Cardiac fibroblast (primary cell): ENCODE data around the gene HBEGF.
A peak's percentile ranks its signal among the peaks of the same experiment; 100 is the strongest.

Source experiments
- DNase-seq, 2 donors: peaks; one replicate each; pipeline versions ENCODE4 v3.0.0 to v3.0.0-alpha.2; 2010; ENCODE audit warnings: low read depth in 2 of 2
- H3K4me3 ChIP-seq, 2 donors: replicated peaks in 1 of 2; 1 replicate in 1 of 2; 2 replicates in 1 of 2; pipeline ENCODE4 v1.5.1; 2011; ENCODE audit warnings: low read depth in 2 of 2, low read length in 2 of 2, mild to moderate bottlenecking in 2 of 2, moderate library complexity in 1 of 2
- CTCF ChIP-seq: IDR thresholded peaks from one replicate; pipeline ENCODE4 v1.5.1; 2011; ENCODE audit warnings: low read depth, mild to moderate bottlenecking, low read length, inconsistent platforms

HBEGF gene

GRCh38 chr5:140339636-140340035, 6.8 kb downstream of the HBEGF start:
- no peak for TF ChIP-seq CTCF
- DNase-seq: no peak
- no peak overlapping the region for H3K4me3 ChIP-seq

- DNase-seq: no peak
- no peak overlapping the region for H3K4me3 ChIP-seq
- TF ChIP-seq CTCF: no peak
Measured at GRCh38 chr5:140338908-140339307, 7.5 kb downstream of the HBEGF start.

GRCh38 chr5:140338336-140338735, 8.1 kb downstream of the HBEGF start:
- TF ChIP-seq CTCF: no peak
- H3K4me3 ChIP-seq: no peak overlapping the region
- no peak for DNase-seq

- no peak overlapping the region for H3K4me3 ChIP-seq
- TF ChIP-seq CTCF: no peak
- DNase-seq: no peak
Measured at GRCh38 chr5:140337880-140338279, 8.5 kb downstream of the HBEGF start.

- TF ChIP-seq CTCF: no peak
- no peak overlapping the region for H3K4me3 ChIP-seq
- peak in 1 of 2 donors; percentile 37 for DNase-seq
Measured at GRCh38 chr5:140336388-140336787, 10.0 kb downstream of the HBEGF start.

- no peak for TF ChIP-seq CTCF
- no peak overlapping the region for H3K4me3 ChIP-seq
- DNase-seq: no peak
Measured at GRCh38 chr5:140331638-140332037, 14.8 kb downstream of the HBEGF start.

- DNase-seq: peak in 1 of 2 donors; percentile 56
- no peak overlapping the region for H3K4me3 ChIP-seq
- TF ChIP-seq CTCF: no peak
Measured at GRCh38 chr5:140329739-140330481, 16.5 kb downstream of the HBEGF start.
